Glomerular endothelial cell (primary cell): Measurements from ENCODE around the gene NAXE. TPM values are rescaled to one million over a fixed set of nuclear protein-coding genes. Genes with fewer than 3 reads are reported as not detected.

ENCODE experiments used
- DNase-seq: peaks from one replicate; pipeline ENCODE4 v3.0.0-alpha.2; 2011; ENCODE audit warnings: low read depth, low spot score; ENCODE audit errors: extremely low read depth
- total RNA-seq: library from RNA; depleted of rRNA; stranded (reverse); fragments of >200 nt; gene quantifications from 2 replicates; pipeline ENCODE4 v1.2.3, GENCODE V29; 2015

NAXE gene
- total RNA-seq, 1 donor from 2014 or later, result 55.4 TPM

DNA sequence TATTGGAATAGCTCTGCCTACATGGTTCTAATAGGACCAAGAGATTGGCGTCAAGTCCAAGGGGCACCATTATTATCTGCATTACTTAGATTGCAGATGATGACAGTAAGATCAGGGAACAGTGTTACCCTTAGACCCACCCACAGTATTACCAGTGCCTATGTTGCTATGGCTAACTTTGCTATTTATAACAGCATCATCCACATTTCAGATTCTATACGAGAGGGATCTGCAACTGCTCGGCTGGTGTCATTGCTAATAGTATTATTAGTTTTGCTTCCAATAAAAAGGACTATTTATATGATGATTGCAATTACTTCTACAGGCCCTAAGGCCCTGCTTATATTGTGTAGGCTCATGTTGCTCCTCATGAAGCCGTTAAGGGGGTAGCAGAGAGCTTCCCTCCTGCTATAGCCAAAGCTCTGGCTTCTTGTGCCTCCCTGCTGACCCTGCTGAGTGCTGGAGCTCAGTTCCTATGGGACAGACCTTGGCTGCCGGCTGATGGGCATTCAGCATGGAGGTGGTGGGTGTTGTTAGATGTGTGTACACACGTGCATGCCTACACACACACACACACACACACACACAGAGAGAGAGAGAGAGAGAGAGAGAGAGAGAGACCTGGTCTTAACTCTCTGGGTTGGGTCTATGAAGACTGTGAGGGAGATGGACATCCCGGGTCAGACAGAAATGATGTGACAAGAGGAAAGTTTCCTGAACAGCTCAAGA is 51.6 kb downstream of the NAXE start:
- DNase-seq, result no peak

DNA sequence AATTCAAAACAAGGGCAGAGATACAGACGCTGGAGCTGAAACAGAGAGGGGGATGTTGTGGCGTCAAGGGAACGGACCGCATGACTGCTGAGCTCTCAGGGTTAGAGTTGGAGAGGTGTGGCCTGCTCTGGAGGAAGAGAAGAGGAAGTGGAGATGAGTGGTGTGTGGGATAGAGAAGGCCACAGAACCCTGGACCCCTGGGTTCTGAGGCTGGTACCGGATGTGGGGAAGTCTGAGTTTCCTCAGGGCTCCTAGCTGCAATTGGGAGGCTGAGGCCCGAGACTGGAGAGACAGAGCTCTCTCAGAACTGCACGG is 52.2 kb downstream of the NAXE start:
- DNase-seq, result no peak

Other genes with a start within 250 kb of the NAXE start
- gene RHBG, start 222.6 kb upstream of the NAXE start, total RNA-seq, result not detected in 2 replicates
- 41.5 and 67.0 TPM in 2 replicates for gene MEF2D, start 91.0 kb upstream of the NAXE start, total RNA-seq
- 5.7 and 14.5 TPM in 2 replicates for gene IQGAP3, start 19.2 kb upstream of the NAXE start, total RNA-seq
- not detected in 2 replicates for gene TTC24, start 12.1 kb upstream of the NAXE start, total RNA-seq
- 10.8 and 36.9 TPM in 2 replicates for gene GPATCH4, start 9.7 kb downstream of the NAXE start, total RNA-seq
- gene HAPLN2, start 27.6 kb downstream of the NAXE start, total RNA-seq, result not detected in 2 replicates
- gene BCAN, start 50.3 kb downstream of the NAXE start, total RNA-seq, result 0.24 TPM in 1 of 2 replicates, not detected in the other
- 250 and 276 TPM in 2 replicates for gene NES, start 85.6 kb downstream of the NAXE start, total RNA-seq
- 0.35 and 0.63 TPM in 2 replicates for gene CRABP2, start 113.8 kb downstream of the NAXE start, total RNA-seq
- 8.8 and 9.5 TPM in 2 replicates for gene METTL25B, start 136.7 kb downstream of the NAXE start, total RNA-seq
- gene ISG20L2, start 137.0 kb downstream of the NAXE start, total RNA-seq, result 18.6 and 19.5 TPM in 2 replicates
- 48.3 and 79.0 TPM in 2 replicates for gene MRPL24, start 149.3 kb downstream of the NAXE start, total RNA-seq
- gene HDGF, start 159.9 kb downstream of the NAXE start, total RNA-seq, result 169 and 184 TPM in 2 replicates
- gene PRCC, start 175.8 kb downstream of the NAXE start, total RNA-seq, result 51.5 and 55.0 TPM in 2 replicates
- gene SH2D2A, start 225.1 kb downstream of the NAXE start, total RNA-seq, result 0.44 and 0.82 TPM in 2 replicates